A549 (cell line): ENCODE data around the gene ADCY3. TPM values are rescaled to one million over a fixed set of nuclear protein-coding genes. Genes with fewer than 3 reads are reported as not detected.

Experiments
- ATAC-seq, 2 experiments: fragments of 200-7000 bp in 1 of 2; fragments of >200 bp in 1 of 2; cut with Nextera tagmentation in 1 of 2; cut with Tn5 transposase in 1 of 2; 3 replicates each; pipeline versions ENCODE4 v1.8.0 to v1.9.1; 2018 to 2020; ENCODE audit warnings: mild to moderate bottlenecking in 1 of 2, moderate library complexity in 1 of 2
- CTCF ChIA-PET: fragments of 300-600 bp; sonication (Branson Sonifier 250); formaldehyde crosslinking; extraction: SDS; loops from one replicate; lab custom pipeline; 2021; ENCODE audit warnings: antibody characterized with exemption, inconsistent platforms; lab: Yijun Ruan, JAX
- POLR2A ChIA-PET: fragments of 350-600 bp; formaldehyde crosslinking; extraction: SDS; loops from one replicate; lab custom pipeline; 2021; ENCODE audit warnings: antibody characterized with exemption, inconsistent platforms; lab: Yijun Ruan, JAX
- DNase-seq, 2 experiments: peaks; one replicate each; pipeline versions ENCODE4 v3.0.0 to v3.0.0-alpha.2; 2011 to 2016; ENCODE audit warnings: low read depth in 1 of 2, low spot score in 1 of 2
- FAIRE-seq: peaks from 2 replicates; lab custom pipeline; 2011; peaks lifted over from hg19 to GRCh38; lab: Jason Lieb, UNC
- H3K27ac ChIP-seq, 2 experiments: fragments of >200 bp; sonication (Bioruptor Twin); formaldehyde crosslinking; 3 replicates each; pipeline ENCODE4 v1.5.1; 2016 to 2017
- H3K4me1 ChIP-seq: fragments of >200 bp; sonication (Bioruptor Twin); formaldehyde crosslinking; 3 replicates; pipeline ENCODE4 v1.6.1; 2016
- H3K4me2 ChIP-seq: fragments of >200 bp; sonication (Bioruptor Twin); formaldehyde crosslinking; 3 replicates; pipeline ENCODE4 v1.6.1; 2016
- H3K4me3 ChIP-seq: fragments of >200 bp; sonication (Bioruptor Twin); formaldehyde crosslinking; 3 replicates; pipeline ENCODE4 v1.5.1; 2016
- H3K9me3 ChIP-seq: fragments of >200 bp; sonication (Bioruptor Twin); formaldehyde crosslinking; 3 replicates; pipeline ENCODE4 v1.6.1; 2016
- BHLHE40 ChIP-seq: IDR thresholded peaks from 2 replicates; pipeline ENCODE4 v1.6.1; 2012; ENCODE audit warnings: low read depth, low read length, inconsistent platforms
- CHD4 ChIP-seq: fragments of 200-600 bp; sonication (generic); IDR thresholded peaks from 2 replicates; pipeline ENCODE4 v1.6.1; 2016; ENCODE audit warnings: antibody characterized with exemption, mild to moderate bottlenecking, borderline replicate concordance
- EHF ChIP-seq: fragments of 250-450 bp; sonication (Bioruptor Pico); IDR thresholded peaks from 2 replicates; pipeline ENCODE4 v1.5.0; 2020; ENCODE audit warnings: mild to moderate bottlenecking
- EHMT2 ChIP-seq: fragments of 200-600 bp; sonication (generic); IDR thresholded peaks from 2 replicates; pipeline ENCODE4 v1.6.1; 2016; ENCODE audit warnings: antibody characterized with exemption, low read depth, mild to moderate bottlenecking, moderate library complexity
- EP300 ChIP-seq, 2 experiments: fragments of >200 bp; sonication (Bioruptor Twin); formaldehyde crosslinking; IDR thresholded peaks; 2 replicates in 1 of 2; 3 replicates in 1 of 2; pipeline ENCODE4 v1.6.1; 2016 to 2017
- ESRRA ChIP-seq: fragments of 150-350 bp; IDR thresholded peaks from 2 replicates; pipeline ENCODE4 v1.6.1; 2014; ENCODE audit warnings: mild to moderate bottlenecking, low read length, borderline replicate concordance
- FOXS1 ChIP-seq: fragments of 250-450 bp; sonication (Bioruptor Pico); IDR thresholded peaks from 2 replicates; pipeline ENCODE4 v1.5.0; 2020; ENCODE audit warnings: mild to moderate bottlenecking, moderate library complexity
- GATA3 ChIP-seq: IDR thresholded peaks from 2 replicates; pipeline ENCODE4 v1.6.1; 2012; ENCODE audit warnings: borderline replicate concordance
- HEYL ChIP-seq: fragments of 250-450 bp; sonication (Bioruptor Pico); IDR thresholded peaks from 2 replicates; pipeline ENCODE4 v1.8.0; 2021; ENCODE audit warnings: mild to moderate bottlenecking, moderate library complexity
- HOXB13 ChIP-seq: fragments of 250-450 bp; sonication (Bioruptor Pico); IDR thresholded peaks from 2 replicates; pipeline ENCODE4 v1.5.0; 2020; ENCODE audit warnings: low read depth, mild to moderate bottlenecking, moderate library complexity
- KDM5A ChIP-seq: fragments of 200-600 bp; sonication (generic); IDR thresholded peaks from 2 replicates; pipeline ENCODE4 v1.6.1; 2016; ENCODE audit warnings: antibody characterized with exemption, mild to moderate bottlenecking
- NFE2L2 ChIP-seq: fragments of 150-350 bp; conservative IDR thresholded peaks from 2 replicates; pipeline ENCODE4 v1.6.1; 2014; ENCODE audit warnings: low read length
- NPAS2 ChIP-seq: fragments of 250-450 bp; sonication (Bioruptor Pico); IDR thresholded peaks from 2 replicates; pipeline ENCODE4 v1.8.0; 2022; ENCODE audit warnings: mild to moderate bottlenecking, moderate library complexity, borderline replicate concordance
- PHF8 ChIP-seq: fragments of 200-600 bp; sonication (generic); IDR thresholded peaks from 2 replicates; pipeline ENCODE4 v1.6.1; 2016; ENCODE audit warnings: low read depth, mild to moderate bottlenecking, antibody characterized with exemption, moderate library complexity, borderline replicate concordance
- POLR2A ChIP-seq: IDR thresholded peaks from 2 replicates; pipeline ENCODE4 v1.6.1; 2012; ENCODE audit warnings: mild to moderate bottlenecking, low read length
- RARB ChIP-seq: fragments of 250-450 bp; sonication (Bioruptor Pico); IDR thresholded peaks from 2 replicates; pipeline ENCODE4 v1.8.0; 2021; ENCODE audit warnings: mild to moderate bottlenecking, moderate library complexity
- TP53 ChIP-seq: fragments of 250-450 bp; sonication (Bioruptor Pico); IDR thresholded peaks from 2 replicates; pipeline ENCODE4 v1.5.0; 2021; ENCODE audit warnings: mild to moderate bottlenecking, moderate library complexity
- ZC3H11A ChIP-seq: fragments of 450-650 bp; IDR thresholded peaks from 2 replicates; pipeline ENCODE4 v1.6.1; 2014; ENCODE audit warnings: antibody characterized with exemption, mild to moderate bottlenecking
- ZNF302 ChIP-seq: fragments of 250-450 bp; sonication (Bioruptor Pico); IDR thresholded peaks from 2 replicates; pipeline ENCODE4 v1.9.0; 2021; ENCODE audit warnings: inconsistent platforms, mild to moderate bottlenecking, moderate library complexity
- WGBS: methylation state at CpG from one replicate; pipeline ENCODE4 v1.1.6; 2017; ENCODE audit errors: missing lambda C conversion rate; 5-methylcytosine and 5-hydroxymethylcytosine counted together
- polyA plus RNA-seq, 4 experiments: library from polyadenylated mRNA; depleted of rRNA in 3 of 4; stranded (reverse); fragments of >200 nt; fragmentation: RNase III in 1 of 4; extraction: RNeasy Plus Mini Kit Qiagen cat#74134 plus additional on column Dnase treatment in 1 of 4; gene quantifications; 2 replicates in 3 of 4; 3 replicates in 1 of 4; pipeline ENCODE4 v1.2.3, GENCODE V29; 2011 to 2017
- TF ChIP-seq, protein P1 (sequence below): fragments of 450-650 bp; IDR thresholded peaks from 2 replicates; pipeline ENCODE4 v1.6.1; 2014; ENCODE audit warnings: antibody characterized with exemption
- TF ChIP-seq, protein P2 (sequence below): IDR thresholded peaks from 2 replicates; pipeline ENCODE4 v1.6.1; 2012
- TF ChIP-seq, protein P3 (sequence below): fragments of >200 bp; sonication (Bioruptor Twin); formaldehyde crosslinking; IDR thresholded peaks from 3 replicates; pipeline ENCODE4 v1.6.1; 2016
- TF ChIP-seq, protein P4 (sequence below): fragments of 250-450 bp; sonication (Bioruptor Pico); IDR thresholded peaks from 2 replicates; pipeline ENCODE4 v1.5.0; 2021; ENCODE audit warnings: mild to moderate bottlenecking, moderate library complexity, borderline replicate concordance
- TF ChIP-seq, protein P5 (sequence below): fragments of 150-350 bp; IDR thresholded peaks from 2 replicates; pipeline ENCODE4 v1.6.1; 2014; ENCODE audit warnings: low read depth, mild to moderate bottlenecking, low read length

ADCY3 gene
- polyA plus RNA-seq, 2 of the 4 experiments (the other 2 are of a cell fraction): 37.4 to 65.4 TPM

DNA sequence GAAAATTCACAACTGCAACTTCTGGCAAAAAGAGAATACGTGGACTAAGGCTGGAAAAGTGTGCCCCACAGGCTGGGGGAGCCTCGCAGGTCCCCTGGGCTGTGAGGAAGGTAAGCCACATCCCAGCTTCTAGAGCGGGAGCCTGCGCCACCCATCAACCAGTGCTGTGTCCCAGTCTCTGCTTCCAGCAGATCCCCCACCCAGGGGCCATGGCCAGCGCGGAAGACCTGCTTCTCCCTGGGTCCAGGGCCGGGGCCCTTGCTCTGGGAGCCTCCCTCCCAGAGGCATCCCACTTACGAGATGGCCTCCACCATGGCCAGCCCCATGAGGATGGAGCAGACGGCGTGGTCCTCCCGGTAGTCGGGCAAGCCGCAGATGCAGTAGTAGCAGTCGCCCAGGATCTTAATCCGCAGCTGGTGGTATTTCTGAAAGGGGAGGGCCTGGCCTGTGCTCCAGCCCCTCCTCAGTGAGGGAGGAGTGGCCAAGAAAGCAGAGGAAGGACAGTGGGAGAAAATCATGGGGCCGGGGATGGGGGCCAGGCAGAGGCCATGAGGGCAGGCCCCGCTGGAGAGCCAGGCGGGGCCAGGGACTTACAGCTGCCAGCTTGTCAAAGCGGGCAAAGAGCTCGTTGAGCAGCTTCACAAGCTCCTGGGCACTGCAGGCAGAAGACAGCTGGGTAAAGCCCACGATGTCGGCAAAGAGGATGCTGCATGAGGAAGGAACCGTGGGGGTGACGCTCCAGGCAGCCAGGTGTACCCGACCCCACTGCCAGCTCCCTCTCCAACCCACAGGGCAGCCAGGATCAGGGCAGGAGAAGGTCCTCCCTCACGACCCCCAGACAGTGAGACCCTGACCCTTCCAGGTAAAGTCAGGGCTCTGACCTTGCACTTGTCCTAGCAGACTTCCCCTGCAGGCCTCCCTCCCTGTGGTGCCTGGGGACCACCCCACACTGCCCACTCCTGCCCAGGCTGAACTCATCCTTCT is 78.8 kb downstream of the ADCY3 start:
- FAIRE-seq (no peak), ATAC-seq (no peak), DNase-seq (no peak)
- TF ChIP-seq GATA3 (no peak), PHF8 (no peak), TP53 (CRISPR knock-in tag) (no peak), CHD4 (no peak), ZNF302 (no peak), KDM5A (no peak), ESRRA (no peak), EHF (CRISPR knock-in tag) (no peak), EP300 (IDR thresholded peaks at IDR 0.05) (no peak), NPAS2 (no peak), POLR2A (no peak), HEYL (CRISPR knock-in tag) (no peak)
- TF ChIP-seq, protein P1, sequence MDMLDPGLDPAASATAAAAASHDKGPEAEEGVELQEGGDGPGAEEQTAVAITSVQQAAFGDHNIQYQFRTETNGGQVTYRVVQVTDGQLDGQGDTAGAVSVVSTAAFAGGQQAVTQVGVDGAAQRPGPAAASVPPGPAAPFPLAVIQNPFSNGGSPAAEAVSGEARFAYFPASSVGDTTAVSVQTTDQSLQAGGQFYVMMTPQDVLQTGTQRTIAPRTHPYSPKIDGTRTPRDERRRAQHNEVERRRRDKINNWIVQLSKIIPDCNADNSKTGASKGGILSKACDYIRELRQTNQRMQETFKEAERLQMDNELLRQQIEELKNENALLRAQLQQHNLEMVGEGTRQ: no peak
- TF ChIP-seq, protein P2, sequence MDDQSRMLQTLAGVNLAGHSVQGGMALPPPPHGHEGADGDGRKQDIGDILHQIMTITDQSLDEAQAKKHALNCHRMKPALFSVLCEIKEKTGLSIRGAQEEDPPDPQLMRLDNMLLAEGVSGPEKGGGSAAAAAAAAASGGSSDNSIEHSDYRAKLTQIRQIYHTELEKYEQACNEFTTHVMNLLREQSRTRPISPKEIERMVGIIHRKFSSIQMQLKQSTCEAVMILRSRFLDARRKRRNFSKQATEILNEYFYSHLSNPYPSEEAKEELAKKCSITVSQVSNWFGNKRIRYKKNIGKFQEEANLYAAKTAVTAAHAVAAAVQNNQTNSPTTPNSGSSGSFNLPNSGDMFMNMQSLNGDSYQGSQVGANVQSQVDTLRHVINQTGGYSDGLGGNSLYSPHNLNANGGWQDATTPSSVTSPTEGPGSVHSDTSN: no peak
- TF ChIP-seq, protein P3, sequence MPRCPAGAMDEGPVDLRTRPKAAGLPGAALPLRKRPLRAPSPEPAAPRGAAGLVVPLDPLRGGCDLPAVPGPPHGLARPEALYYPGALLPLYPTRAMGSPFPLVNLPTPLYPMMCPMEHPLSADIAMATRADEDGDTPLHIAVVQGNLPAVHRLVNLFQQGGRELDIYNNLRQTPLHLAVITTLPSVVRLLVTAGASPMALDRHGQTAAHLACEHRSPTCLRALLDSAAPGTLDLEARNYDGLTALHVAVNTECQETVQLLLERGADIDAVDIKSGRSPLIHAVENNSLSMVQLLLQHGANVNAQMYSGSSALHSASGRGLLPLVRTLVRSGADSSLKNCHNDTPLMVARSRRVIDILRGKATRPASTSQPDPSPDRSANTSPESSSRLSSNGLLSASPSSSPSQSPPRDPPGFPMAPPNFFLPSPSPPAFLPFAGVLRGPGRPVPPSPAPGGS: no peak
- TF ChIP-seq, protein P4, sequence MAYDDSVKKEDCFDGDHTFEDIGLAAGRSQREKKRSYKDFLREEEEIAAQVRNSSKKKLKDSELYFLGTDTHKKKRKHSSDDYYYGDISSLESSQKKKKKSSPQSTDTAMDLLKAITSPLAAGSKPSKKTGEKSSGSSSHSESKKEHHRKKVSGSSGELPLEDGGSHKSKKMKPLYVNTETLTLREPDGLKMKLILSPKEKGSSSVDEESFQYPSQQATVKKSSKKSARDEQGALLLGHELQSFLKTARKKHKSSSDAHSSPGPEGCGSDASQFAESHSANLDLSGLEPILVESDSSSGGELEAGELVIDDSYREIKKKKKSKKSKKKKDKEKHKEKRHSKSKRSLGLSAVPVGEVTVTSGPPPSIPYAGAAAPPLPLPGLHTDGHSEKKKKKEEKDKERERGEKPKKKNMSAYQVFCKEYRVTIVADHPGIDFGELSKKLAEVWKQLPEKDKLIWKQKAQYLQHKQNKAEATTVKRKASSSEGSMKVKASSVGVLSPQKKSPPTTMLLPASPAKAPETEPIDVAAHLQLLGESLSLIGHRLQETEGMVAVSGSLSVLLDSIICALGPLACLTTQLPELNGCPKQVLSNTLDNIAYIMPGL (CRISPR knock-in tag): no peak
- no peak overlapping the region for H3K4me2 ChIP-seq
- CTCF ChIA-PET: interaction anchor here (0.9 to 4.2 kb wide), 3 partner anchors 11 to 21 kb away, joined by 3 to 25 read pairs (median 3); no protein-coding TSS in a partner anchor
- 93% methylated on average over 24 of the region's 26 CpGs for WGBS
- POLR2A ChIA-PET: no interaction called here
- H3K27ac ChIP-seq: no peak overlapping the region
- no peak overlapping the region for H3K4me3 ChIP-seq
- H3K4me1 ChIP-seq: no peaks in the 10 kb centered on the region
- no peaks in the 10 kb centered on the region; the same call in 2 of the 3 replicates for H3K9me3 ChIP-seq

DNA sequence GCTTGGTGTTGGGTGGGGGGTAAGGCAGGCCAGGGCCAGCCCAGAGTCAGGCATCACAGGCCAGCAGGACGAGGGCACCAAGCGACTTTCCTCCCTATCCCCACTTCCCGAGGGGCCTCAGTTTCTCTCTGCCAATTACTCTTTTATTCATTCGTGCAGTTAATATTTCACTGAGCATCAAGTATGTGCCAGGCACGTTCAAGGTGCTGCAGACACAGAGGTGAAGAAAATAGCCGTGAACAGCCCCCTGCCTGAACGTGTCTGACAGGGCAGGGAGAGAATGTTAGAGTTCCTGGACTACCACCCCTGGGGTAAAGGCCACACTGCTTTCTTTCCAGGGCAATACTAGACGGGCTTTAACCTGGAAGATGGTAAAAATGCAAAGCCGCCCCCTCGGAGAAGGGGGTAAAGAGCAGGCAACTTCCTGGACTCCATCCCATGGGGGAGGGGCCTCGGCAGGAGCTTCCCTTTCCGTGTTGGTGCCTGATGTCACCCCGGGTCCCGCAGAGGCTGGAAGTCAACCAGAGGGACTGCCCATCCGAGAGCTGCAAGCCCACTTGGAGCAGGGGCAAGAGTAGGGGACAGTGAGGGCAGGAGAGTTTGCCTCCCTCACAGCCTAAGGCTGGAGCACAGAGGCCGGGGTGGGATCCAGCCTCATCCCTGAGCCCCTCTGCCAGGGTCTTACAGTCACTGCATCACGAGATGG is 79.7 kb downstream of the ADCY3 start:
- ChIA-PET POLR2A (no interaction called here), CTCF (interaction anchor here (1.0 to 4.2 kb wide), 3 partner anchors 10 to 430 kb away, joined by 3 to 25 read pairs (median 5); no protein-coding TSS in a partner anchor)
- DNase-seq: no peak
- no peak for ATAC-seq
- WGBS: 82% methylated on average over 17 of the region's 17 CpGs
- Histone ChIP-seq H3K4me2 (no peak overlapping the region), H3K9me3 (no peaks in the 10 kb centered on the region), H3K4me3 (no peak overlapping the region), H3K4me1 (no peaks in the 10 kb centered on the region), H3K27ac (no peak overlapping the region)
- TF ChIP-seq POLR2A (no peak), FOXS1 (CRISPR knock-in tag) (no peak), BHLHE40 (no peak), EHMT2 (no peak), RARB (CRISPR knock-in tag) (no peak), GATA3 (no peak), NFE2L2 (no peak), KDM5A (no peak), HOXB13 (CRISPR knock-in tag) (no peak), ZC3H11A (no peak)
- TF ChIP-seq, protein P5, sequence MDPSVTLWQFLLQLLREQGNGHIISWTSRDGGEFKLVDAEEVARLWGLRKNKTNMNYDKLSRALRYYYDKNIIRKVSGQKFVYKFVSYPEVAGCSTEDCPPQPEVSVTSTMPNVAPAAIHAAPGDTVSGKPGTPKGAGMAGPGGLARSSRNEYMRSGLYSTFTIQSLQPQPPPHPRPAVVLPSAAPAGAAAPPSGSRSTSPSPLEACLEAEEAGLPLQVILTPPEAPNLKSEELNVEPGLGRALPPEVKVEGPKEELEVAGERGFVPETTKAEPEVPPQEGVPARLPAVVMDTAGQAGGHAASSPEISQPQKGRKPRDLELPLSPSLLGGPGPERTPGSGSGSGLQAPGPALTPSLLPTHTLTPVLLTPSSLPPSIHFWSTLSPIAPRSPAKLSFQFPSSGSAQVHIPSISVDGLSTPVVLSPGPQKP: no peak
- TF ChIP-seq, protein P2: no peak
- TF ChIP-seq, protein P1: no peak
- FAIRE-seq: no peak
